ENCODE results near the gene NPAS3. TPM values are rescaled to one million over a fixed set of nuclear protein-coding genes. Genes with fewer than 3 reads are reported as not detected.
A peak's percentile ranks its signal among the peaks of the same experiment; 100 is the strongest.

NPAS3 gene
- total RNA-seq, 1 donor: 0.36 TPM

DNA sequence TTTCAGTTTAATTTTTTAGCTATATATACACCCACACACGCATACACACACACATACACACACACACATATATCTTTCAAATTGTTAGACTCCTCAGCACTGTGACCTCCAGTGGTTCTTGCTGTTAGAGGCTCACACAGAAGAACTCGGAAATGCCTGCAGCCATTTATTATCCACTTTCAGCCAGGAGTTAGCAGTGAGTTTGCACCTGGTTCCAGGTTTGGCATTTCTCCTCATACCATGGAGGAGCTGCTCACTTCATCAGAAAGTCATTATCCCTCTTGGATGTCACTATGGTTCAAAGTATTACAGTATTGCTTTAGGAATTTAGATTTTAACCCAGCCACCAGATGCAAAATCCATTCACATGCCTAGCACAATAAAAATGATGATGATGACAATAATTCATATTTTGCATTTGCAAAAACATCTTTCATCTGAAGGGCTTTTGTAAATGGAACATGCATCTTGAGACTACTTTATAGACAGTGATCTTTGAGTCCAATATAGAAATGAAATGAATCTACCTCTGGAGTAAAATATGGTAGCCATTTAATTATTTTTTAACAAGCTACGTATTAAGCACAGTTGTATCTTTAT, 42.3 kb downstream of the NPAS3 start:
- no peak overlapping the region for H3K4me3 ChIP-seq (ENCODE audit: low read depth, low read length)
- DNase-seq (ENCODE audit: low read depth): no peak
- TF ChIP-seq, protein P1, sequence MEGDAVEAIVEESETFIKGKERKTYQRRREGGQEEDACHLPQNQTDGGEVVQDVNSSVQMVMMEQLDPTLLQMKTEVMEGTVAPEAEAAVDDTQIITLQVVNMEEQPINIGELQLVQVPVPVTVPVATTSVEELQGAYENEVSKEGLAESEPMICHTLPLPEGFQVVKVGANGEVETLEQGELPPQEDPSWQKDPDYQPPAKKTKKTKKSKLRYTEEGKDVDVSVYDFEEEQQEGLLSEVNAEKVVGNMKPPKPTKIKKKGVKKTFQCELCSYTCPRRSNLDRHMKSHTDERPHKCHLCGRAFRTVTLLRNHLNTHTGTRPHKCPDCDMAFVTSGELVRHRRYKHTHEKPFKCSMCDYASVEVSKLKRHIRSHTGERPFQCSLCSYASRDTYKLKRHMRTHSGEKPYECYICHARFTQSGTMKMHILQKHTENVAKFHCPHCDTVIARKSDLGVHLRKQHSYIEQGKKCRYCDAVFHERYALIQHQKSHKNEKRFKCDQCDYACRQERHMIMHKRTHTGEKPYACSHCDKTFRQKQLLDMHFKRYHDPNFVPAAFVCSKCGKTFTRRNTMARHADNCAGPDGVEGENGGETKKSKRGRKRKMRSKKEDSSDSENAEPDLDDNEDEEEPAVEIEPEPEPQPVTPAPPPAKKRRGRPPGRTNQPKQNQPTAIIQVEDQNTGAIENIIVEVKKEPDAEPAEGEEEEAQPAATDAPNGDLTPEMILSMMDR (IDR thresholded peaks at IDR 0.05; ENCODE audit: insufficient read depth, low read length): no peak

DNA sequence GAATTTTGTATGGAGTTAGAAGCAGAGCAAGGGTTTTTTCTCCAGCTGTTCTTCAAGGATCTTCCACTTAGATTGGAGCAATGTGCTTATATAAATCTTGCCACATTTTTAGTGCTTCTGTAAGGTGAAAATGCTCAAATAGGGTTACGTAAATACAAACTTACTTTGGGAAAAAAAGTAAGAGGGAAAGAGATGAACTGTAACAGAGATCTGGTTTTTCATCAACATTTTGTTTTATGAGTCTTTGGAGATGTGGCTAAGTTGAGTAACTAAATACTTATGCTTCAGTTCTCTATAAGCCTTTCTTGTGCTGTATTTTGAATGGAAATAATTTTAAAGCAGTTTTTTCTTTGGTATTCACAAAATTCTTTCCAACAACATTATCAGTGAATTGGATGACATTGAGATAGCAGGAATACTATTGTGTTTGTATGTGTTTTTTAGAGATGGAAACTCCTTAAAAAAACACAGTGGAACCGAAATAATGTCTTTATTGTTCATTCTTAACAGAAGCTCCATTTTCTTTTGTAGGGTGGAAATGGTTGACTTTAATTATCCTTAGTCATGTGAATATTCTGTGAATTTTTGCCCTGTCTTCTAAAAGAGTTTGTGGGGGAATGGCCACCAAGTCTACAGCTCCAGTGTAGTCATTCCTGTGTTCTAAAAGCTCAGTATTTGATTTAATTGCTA, 45.7 kb downstream of the NPAS3 start:
- no peak overlapping the region for H3K4me3 ChIP-seq (ENCODE audit: low read depth, low read length)
- DNase-seq (ENCODE audit: low read depth): no peak
- TF ChIP-seq, protein P1 (IDR thresholded peaks at IDR 0.05; ENCODE audit: insufficient read depth, low read length): no peak

- TF ChIP-seq, protein P1 (IDR thresholded peaks at IDR 0.05; ENCODE audit: insufficient read depth, low read length): no peak
- no peak for DNase-seq (ENCODE audit: low read depth)
- no peak overlapping the region for H3K4me3 ChIP-seq (ENCODE audit: low read depth, low read length)
These were observed 47.2 kb downstream of the NPAS3 start for GRCh38 chr14:32985866-32986265.

GRCh38 chr14:32986791-32987540, 48.3 kb downstream of the NPAS3 start:
- TF ChIP-seq, protein P1 (IDR thresholded peaks at IDR 0.05; ENCODE audit: insufficient read depth, low read length): no peak
- DNase-seq (ENCODE audit: low read depth): peak; percentile 14
- no peak overlapping the region for H3K4me3 ChIP-seq (ENCODE audit: low read depth, low read length)

DNA sequence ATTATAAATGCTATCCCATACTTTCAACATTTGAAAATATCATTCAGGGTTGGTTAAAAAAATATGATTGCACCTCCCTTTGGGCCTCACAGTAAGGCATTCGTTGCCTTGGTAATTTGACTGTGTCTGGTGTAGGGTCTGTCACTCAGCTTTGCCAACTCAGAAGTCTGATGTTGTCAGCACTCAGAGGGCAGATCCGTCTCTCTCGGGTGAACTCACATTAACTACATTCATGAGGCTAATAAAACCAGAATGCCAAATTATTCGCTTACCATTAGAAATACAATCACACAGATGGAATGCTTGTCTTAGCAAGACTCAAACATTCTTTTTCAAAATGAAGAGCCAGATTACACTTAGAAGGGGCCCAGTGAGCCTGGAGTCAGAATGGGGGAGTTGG, 53.0 kb downstream of the NPAS3 start:
- no peak for DNase-seq (ENCODE audit: low read depth)
- no peak overlapping the region for H3K4me3 ChIP-seq (ENCODE audit: low read depth, low read length)
- TF ChIP-seq, protein P1 (IDR thresholded peaks at IDR 0.05; ENCODE audit: insufficient read depth, low read length): no peak

- no peak for DNase-seq (ENCODE audit: low read depth)
- TF ChIP-seq, protein P1 (IDR thresholded peaks at IDR 0.05; ENCODE audit: insufficient read depth, low read length): no peak
- H3K4me3 ChIP-seq (ENCODE audit: low read depth, low read length): no peak overlapping the region
These were observed 55.2 kb downstream of the NPAS3 start for GRCh38 chr14:32993921-32994320.
